HFF-Myc (cell line): ENCODE results near the gene ADGRF1.
A peak's percentile ranks its signal among the peaks of the same experiment; 100 is the strongest.

Source experiments
- DNase-seq: peaks from one replicate; pipeline ENCODE4 v3.0.0-alpha.2; 2011; ENCODE audit warnings: low read depth; ENCODE audit errors: extremely low read depth
- H3K4me3 ChIP-seq: replicated peaks from 2 replicates; pipeline ENCODE4 v1.5.1; 2011; ENCODE audit warnings: low read depth, mild to moderate bottlenecking, control low read depth, low read length
- CTCF ChIP-seq: IDR thresholded peaks from 2 replicates; pipeline ENCODE4 v1.5.1; 2012; ENCODE audit warnings: mild to moderate bottlenecking, low read depth, low read length, control low read depth; ENCODE audit errors: missing control alignments

Gene ADGRF1

GRCh38 chr6:47079638-47080037 lies 37.5 kb upstream of the ADGRF1 start:
- DNase-seq = no peak
- no peak overlapping the region for H3K4me3 ChIP-seq
- TF ChIP-seq CTCF = peak; percentile 26

- H3K4me3 ChIP-seq = no peak overlapping the region
- TF ChIP-seq CTCF = no peak
- DNase-seq = no peak
These were observed 36.9 kb upstream of the ADGRF1 start for GRCh38 chr6:47078991-47079390.

- DNase-seq = no peak
- no peak for TF ChIP-seq CTCF
- H3K4me3 ChIP-seq = no peak overlapping the region
These were observed 34.6 kb upstream of the ADGRF1 start for GRCh38 chr6:47076422-47077344.

GRCh38 chr6:47075741-47076421 lies 33.7 kb upstream of the ADGRF1 start:
- H3K4me3 ChIP-seq = no peak overlapping the region
- TF ChIP-seq CTCF = no peak
- DNase-seq = no peak

GRCh38 chr6:47075168-47075567 lies 33.0 kb upstream of the ADGRF1 start:
- H3K4me3 ChIP-seq = no peak overlapping the region
- no peak for TF ChIP-seq CTCF
- DNase-seq = no peak

- no peak for DNase-seq
- TF ChIP-seq CTCF = peak; percentile 21
- no peak overlapping the region for H3K4me3 ChIP-seq
These were observed 31.3 kb upstream of the ADGRF1 start for GRCh38 chr6:47073125-47074110.
